NK-92 (cell line): Measurements from ENCODE around the gene BEST1.

Source experiments
- DNase-seq: peaks from one replicate; lab custom pipeline; 2025; ENCODE audit not compliant: unreplicated experiment; lab: John Stamatoyannopoulos, UW

BEST1 gene

DNA sequence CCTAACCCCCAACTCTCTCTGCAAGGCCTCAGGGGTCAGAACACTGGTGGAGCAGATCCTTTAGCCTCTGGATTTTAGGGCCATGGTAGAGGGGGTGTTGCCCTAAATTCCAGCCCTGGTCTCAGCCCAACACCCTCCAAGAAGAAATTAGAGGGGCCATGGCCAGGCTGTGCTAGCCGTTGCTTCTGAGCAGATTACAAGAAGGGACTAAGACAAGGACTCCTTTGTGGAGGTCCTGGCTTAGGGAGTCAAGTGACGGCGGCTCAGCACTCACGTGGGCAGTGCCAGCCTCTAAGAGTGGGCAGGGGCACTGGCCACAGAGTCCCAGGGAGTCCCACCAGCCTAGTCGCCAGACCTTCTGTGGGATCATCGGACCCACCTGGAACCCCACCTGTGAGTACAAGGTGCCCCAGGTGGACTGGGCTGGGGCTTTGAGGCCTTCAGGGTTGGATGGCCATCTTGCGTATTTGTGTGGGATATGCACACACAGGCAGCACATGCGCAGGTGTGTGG, at the start of gene BEST1:
Gene BEST1, plus strand, starts transcription at position 317 of the 513 bp plus-strand sequence. CDS start 1,456 bp downstream, outside the sequence.
- no peak for DNase-seq

DNA sequence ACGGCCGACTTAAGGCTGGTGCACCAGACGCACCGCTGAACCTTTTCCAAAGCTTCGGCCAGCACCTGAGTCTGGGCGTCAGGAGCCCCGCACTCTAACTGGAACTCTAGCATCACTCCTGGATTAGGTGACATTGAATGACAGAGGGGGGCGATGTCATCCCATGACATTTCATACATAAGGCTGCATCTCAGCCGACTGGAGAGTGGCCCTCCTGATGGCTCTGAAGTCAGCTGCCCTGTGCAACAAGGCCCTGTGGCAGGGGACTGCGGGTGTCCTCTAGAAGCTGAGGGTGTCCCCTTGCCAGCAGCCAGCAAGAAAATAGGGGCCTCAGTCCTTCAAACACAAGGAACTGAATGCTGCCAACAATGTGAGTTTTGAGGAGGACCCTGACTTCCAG, 48.8 kb upstream of the BEST1 start:
- DNase-seq, result no peak

DNA sequence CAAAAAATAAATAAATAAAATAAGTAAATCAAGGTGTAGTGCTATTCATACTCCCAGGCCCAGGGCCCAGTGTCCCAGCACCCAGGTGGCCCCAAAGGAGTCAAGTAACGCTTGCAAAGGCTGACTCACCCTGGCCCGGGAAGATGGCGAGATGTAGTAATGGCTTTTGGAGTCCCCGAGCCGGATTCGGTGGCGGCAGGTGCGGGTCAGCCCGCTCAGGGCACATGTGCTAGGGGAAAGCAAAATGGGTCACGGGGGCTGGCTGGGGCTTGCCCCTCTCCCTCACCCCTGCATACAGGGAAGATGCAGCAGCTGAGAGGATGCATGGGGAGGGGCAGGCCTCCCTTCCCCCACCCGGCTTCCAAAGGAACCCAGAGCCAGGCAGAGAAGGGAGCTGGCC, 47.8 kb upstream of the BEST1 start:
- no peak for DNase-seq

GRCh38 chr11:61903845-61904244, 46.3 kb upstream of the BEST1 start:
- no peak for DNase-seq

- no peak for DNase-seq
Measured at GRCh38 chr11:61904539-61905048, 45.6 kb upstream of the BEST1 start.

DNA sequence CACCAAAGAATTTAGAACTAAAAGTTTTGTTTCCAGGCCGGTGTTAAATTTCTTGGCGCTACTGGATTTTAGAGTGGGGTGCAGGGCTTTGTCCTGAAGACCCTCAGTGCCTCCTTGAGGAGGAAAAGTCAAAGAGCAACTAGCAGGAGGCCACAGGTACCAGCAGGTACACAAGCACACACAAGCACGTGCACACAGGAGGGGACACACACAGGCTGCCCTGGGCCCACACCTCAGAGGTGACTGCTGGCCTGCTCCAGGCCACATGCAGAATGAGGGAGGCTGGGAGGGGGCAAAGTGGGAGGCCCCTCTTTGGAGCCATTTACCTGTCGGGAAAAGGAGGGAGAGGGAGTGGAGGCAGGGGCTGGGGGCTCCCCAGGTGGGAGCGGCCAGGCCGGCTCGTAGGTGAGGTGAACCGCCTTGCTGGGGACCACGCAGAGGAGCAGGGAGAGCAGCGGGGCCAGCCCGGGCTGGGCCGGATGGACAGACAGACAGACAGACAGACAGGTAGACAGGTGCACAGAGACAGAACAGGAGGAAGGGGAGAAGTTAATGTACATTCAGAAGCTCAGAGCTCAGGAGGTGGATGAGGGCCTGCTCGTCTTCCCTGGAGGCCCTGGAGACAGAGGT, 45.0 kb upstream of the BEST1 start:
- DNase-seq, result no peak

DNA sequence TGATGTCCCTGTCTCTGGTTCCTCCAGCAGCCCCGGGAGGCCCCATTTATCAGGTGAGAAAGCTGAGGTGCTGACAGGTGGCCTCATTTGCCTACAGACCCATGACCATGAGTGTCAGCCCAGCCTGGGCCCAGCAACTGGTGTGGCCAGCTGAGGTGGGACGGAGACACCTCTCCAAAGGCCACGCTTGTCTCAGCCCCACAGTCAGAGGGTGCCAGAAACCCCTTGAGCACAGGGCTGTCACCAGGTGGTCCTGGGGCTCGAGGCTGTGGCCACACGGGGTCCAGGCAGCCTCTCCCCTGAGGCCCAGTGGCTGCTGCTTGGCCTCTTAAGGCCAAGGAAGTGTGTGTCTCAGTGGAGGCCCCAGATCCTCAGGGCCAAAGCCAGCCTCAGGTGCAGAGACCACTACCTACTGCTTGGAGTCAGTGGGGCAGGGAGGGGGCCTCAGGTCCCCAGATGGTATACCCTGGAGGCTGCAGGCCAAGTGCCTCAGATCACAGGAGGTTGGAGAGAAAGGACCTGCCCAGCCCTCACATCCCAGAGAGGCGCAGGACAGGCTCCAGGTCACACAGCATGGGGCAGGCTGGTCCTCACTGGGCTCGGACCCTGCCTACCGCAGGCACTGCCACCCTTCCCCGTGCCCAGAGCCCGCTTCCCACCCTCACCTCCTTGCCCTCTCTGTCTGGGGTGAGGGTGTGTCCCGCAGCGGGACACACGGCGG, 44.2 kb upstream of the BEST1 start:
- no peak for DNase-seq

DNA sequence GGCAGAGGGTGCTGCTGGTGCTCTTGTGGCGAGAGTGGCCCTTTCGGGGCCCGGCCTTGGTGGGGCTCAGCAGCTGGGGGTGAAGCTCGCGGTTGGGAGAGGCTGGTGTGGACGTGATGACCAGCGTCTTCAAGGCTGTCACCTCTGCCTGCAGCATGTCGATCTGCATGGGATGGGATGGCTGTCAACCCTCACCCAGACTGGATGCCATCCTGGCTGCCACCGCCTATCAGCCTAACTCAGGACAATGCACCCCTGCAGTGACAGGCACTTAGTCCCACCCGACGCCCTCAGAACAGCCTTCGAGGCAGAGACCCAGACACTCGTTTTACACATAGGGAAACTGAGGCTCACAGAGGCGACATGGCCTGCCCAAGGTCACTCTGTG, 43.6 kb upstream of the BEST1 start:
- no peak for DNase-seq

DNA sequence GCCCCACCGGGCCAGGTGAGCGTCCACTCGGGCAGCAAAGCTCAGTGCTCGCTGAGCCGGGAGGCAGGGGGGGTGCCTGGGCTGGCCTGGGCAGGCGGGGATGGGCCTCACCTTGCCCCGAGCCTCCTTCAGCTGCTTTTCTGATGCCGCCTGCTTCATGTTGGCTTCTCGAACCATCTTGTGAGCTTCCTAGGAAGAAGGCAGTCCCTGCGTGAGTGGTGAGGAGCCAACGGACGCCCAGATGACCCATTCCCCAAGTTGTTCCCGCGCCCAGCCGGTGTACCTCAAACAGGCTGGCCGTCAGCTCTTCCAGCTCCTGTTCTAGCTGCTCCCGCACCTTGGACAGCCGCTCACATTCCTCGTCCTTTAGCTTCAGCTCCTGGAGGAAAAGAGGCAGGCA, 42.9 kb upstream of the BEST1 start:
- no peak for DNase-seq

GRCh38 chr11:61907871-61908729, 42.1 kb upstream of the BEST1 start:
- DNase-seq, result no peak

- DNase-seq, result no peak
Measured at GRCh38 chr11:61908730-61909316, 41.3 kb upstream of the BEST1 start.

DNA sequence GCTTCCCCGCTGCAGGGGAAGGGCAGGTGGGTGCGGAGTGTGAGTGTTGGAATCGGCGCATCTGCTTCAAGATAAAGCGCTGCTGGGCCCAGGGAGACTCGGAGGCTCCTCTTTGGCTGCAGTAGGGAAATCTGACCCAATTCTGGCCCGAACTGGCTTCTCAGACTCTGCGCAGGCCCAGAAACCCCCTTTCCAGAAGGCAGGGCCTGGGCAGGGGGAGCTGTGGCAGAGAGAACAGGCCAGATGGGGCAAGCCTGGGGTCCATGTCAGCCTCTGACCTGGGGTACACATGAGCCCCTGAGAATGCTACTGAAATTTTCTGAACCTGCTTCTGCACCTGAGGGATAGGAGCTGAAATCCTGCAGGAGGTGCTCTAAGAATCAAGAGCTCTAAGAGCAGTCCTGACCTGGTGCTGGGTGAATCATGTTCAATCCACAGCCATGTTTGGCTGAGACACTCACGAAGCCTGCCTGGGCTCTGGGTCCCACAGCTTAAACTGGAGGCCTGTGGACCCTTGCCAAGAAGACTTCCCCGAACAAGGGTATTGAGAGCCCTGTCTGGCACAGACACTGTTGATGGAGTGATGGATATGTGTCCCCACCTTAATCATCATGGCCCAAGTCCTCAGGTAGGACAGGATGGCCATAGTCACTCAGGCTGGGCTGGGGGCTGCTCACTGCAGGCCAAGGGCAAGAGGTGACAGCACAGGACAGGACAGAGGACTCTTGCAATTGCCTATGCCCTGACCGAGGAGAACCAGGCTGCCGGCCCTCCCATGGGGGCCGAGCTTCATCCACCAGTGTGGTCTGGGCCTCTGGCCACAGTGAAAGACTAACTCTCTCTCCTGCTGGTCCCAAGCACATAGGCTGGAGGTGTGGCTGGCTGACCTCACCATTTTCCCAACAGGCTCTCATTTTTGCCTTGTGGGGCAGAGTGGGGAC, 39.7 kb upstream of the BEST1 start:
- DNase-seq, result no peak

- DNase-seq, result no peak
Measured at GRCh38 chr11:61911128-61911700, 38.9 kb upstream of the BEST1 start.

GRCh38 chr11:61911701-61912529, 38.2 kb upstream of the BEST1 start:
- DNase-seq, result no peak

- DNase-seq, result no peak
Measured at GRCh38 chr11:61912530-61912898, 37.6 kb upstream of the BEST1 start.

DNA sequence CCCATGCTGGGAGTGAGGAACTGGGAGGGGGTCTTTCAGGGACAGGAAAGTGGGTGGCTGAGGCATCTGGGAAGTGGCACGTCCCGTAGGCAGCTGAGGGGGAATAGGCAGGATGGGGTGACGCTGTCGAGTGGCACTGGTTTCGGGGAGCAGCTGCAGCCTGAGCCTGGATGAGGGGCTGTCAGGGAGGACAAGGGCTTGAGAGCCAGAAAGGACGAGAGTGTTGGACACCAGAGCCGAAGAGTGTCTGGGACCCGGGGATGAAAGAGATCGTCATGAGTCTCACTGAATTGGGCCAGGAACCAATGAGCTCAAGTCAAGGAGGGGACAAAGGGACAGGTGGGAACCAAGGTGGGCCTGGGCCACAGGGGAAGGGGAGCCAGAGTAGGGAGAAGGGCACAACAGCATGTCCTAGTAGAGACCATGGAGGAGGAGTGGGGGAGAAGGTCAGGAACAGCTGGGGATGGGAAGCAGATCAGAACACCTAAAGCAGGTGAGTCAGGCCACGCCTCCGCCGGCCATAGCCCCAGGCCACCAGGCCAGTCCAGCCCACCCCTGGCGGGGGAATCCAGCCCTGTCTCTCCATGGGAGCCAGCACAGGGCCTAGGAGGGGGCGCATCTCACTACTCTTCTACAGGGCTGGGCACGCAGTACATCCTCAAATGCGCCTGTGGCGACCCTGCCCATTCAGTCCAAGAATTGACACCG, 37.0 kb upstream of the BEST1 start:
- no peak for DNase-seq

DNA sequence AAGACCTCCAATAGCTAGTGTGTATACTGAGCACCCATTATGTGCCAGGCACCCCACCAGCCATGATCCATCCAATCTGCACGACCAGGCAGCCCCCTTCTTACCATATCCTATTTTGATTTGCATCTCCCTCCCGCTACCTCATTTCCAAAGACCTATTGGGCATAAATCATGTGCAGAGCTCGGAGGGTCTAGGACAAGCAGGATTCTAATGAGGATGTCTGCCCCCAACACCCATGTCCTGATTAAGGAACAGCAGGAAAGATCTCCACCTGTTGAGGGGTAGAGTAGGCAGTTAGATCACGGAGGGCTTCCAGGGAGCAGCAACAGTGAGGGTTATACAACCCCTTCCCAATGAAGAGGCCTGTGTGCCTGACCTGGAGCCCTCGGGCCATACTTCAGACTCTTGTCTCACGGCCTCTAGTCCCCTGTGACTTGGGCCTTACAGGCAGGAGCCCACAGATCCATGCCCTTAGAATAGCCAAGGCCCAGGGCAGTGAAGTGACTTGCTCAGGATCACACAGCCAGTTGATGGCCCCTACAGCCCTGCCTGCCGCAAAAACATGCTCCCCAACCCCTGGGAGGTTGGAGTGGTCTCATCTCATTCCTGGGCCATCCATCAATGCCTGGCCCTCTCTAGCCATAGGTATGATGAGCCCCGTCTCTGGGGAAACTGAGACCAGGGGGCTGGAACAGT, 36.3 kb upstream of the BEST1 start:
- no peak for DNase-seq
